Right lobe of liver (tissue), 6 donors: ENCODE data around the gene TMC2. TPM values are rescaled to one million over a fixed set of nuclear protein-coding genes. Genes with fewer than 3 reads are reported as not detected.

ENCODE experiments used
- ATAC-seq, 4 donors: fragments of 200-7000 bp; cut with Tn5 transposase; one replicate each; pipeline ENCODE4 v1.9.1; 2020; ENCODE audit warnings: mild to moderate bottlenecking in 4 of 4, moderate library complexity in 4 of 4
- DNase-seq, 3 donors: peaks; one replicate each; pipeline ENCODE4 v3.0.0-alpha.2; 2020
- H3K27ac ChIP-seq, 3 donors: fragments of 200-600 bp; one replicate each; pipeline ENCODE4 v1.8.0; 2022
- H3K27me3 ChIP-seq, 2 donors: fragments of 200-600 bp; one replicate each; pipeline ENCODE4 v1.8.0; 2022
- H3K36me3 ChIP-seq, 4 donors: fragments of 200-600 bp; sonication (generic) in 1 of 4; one replicate each; pipeline versions ENCODE4 v1.5.1 to v1.8.0; 2017 to 2022; ENCODE audit warnings: control low read depth in 1 of 4
- H3K4me1 ChIP-seq, 4 donors: fragments of 200-600 bp; sonication (generic) in 1 of 4; one replicate each; pipeline versions ENCODE4 v1.5.1 to v1.8.0; 2017 to 2022; ENCODE audit warnings: control low read depth in 1 of 4
- H3K4me3 ChIP-seq, 3 donors: fragments of 200-600 bp; one replicate each; pipeline ENCODE4 v1.8.0; 2022
- H3K9me3 ChIP-seq, 4 donors: fragments of 200-600 bp; sonication (generic) in 1 of 4; one replicate each; pipeline versions ENCODE4 v1.5.1 to v1.8.0; 2017 to 2022; ENCODE audit warnings: control low read depth in 1 of 4
- POLR2A ChIP-seq: fragments of 450-650 bp; IDR thresholded peaks from one replicate; pipeline ENCODE4 v1.6.1; 2017; ENCODE audit warnings: antibody characterized with exemption, mild to moderate bottlenecking
- WGBS: methylation state at CpG from one replicate; pipeline ENCODE4 v1.1.6; 2018; ENCODE audit warnings: low coverage, low lambda C conversion rate; ENCODE audit not compliant: insufficient coverage; ENCODE audit errors: missing lambda C conversion rate; 5-methylcytosine and 5-hydroxymethylcytosine counted together
- intact Hi-C, 2 donors: fragments of 100-400 bp; cut with DNase I; formaldehyde crosslinking; loops; one replicate each; pipeline versions ENCODE4 v1.11.2 to v1.14.1; 2022
- total RNA-seq, 6 experiments: library from RNA; depleted of rRNA in 2 of 6; stranded (reverse); fragments of >200 nt in 2 of 6; fragmentation: NEBNext Ultra II Directional in 3 of 6; extraction: Animal tissue kit (Norgen Biotek cat#: 25700) in 3 of 6; gene quantifications; one replicate each; pipeline versions ENCODE4 v1.1.0 to v1.2.4, GENCODE V29; 2016 to 2023
- TF ChIP-seq, protein P1 (sequence below), 4 donors: fragments of 200-600 bp in 3 of 4; fragments of 450-650 bp in 1 of 4; IDR thresholded peaks; one replicate each; pipeline versions ENCODE4 v1.5.1 to v1.8.0; 2016 to 2022; ENCODE audit warnings: antibody characterized with exemption in 4 of 4, mild to moderate bottlenecking in 2 of 4
- donor health status: DM: no; HTN: yes; CAD: no.
- donor health status: DM: no; HTN: no; CAD: no.
- donor health status: DM: no; HTN: no; CAD: no.
- donor health status: DM: no; HTN: yes; CAD: no.
- donor health status: DM: no; HTN: yes; CAD: no.

The TMC2 gene
- total RNA-seq, 6 experiments from 2014 or later = not detected

DNA sequence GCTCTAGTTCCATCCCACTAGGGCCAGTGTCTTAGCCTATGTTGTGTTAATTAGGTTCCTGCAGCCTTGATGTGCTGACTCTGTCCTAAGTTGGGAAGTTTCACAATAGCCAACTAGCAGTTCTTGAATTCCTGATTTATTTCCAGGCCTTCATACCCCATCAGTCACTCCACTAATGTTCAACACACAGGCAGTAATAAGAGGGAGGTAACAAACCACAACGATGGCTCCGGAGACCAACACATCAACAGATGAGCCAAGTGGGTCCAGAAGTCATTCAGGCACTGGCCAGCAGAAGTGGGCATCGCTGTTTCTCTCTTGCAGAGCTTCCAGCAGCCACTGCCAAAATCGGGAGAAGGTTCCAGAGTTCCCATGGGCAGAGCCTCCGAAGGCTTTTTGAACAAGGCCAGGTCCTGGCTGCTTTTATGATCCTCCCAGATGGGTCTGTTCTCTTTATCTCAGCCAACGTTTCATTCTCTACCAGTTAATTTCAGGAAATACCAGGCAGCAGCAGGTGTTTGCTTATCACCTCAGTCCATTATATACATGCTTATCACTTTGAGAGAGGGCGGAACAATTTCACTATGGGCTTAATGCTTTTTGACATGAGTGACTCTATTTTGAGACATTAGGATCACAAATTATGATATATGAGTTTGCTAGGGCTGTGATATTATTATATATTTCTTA, 67.6 kb downstream of the TMC2 start:
- no peaks in the 10 kb centered on the region for H3K4me1 ChIP-seq
- no peaks in the 10 kb centered on the region for H3K27me3 ChIP-seq
- H3K36me3 ChIP-seq = no peaks in the 10 kb centered on the region
- no peak overlapping the region for H3K27ac ChIP-seq
- H3K9me3 ChIP-seq = no peaks in the 10 kb centered on the region
- DNase-seq (no peak), ATAC-seq (no peak)
- intact Hi-C loops = no loop called here
- H3K4me3 ChIP-seq = no peak overlapping the region
- 74% methylated on average over 5 of the region's 7 CpGs for WGBS
- TF ChIP-seq POLR2A = no peak
- TF ChIP-seq, protein P1, sequence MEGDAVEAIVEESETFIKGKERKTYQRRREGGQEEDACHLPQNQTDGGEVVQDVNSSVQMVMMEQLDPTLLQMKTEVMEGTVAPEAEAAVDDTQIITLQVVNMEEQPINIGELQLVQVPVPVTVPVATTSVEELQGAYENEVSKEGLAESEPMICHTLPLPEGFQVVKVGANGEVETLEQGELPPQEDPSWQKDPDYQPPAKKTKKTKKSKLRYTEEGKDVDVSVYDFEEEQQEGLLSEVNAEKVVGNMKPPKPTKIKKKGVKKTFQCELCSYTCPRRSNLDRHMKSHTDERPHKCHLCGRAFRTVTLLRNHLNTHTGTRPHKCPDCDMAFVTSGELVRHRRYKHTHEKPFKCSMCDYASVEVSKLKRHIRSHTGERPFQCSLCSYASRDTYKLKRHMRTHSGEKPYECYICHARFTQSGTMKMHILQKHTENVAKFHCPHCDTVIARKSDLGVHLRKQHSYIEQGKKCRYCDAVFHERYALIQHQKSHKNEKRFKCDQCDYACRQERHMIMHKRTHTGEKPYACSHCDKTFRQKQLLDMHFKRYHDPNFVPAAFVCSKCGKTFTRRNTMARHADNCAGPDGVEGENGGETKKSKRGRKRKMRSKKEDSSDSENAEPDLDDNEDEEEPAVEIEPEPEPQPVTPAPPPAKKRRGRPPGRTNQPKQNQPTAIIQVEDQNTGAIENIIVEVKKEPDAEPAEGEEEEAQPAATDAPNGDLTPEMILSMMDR (IDR thresholded peaks at IDR 0.05) = no peak

DNA sequence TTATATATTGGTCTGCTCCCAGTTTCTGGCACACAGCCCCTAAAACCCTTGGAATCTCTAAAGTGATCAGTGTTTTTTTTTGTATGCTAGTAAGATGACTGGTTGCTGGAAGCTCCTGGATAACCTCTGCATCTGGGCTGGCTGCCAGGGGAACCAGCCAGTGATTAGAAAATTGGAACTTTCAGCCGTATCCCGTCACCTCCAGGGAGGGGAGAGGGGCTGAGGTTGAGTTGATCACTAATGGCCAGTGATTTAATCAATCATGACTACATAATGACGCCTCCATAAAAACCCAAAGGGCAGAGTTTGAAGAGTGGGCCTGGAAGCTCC, 68.1 kb downstream of the TMC2 start:
- H3K4me3 ChIP-seq = no peak overlapping the region
- ATAC-seq (no peak), DNase-seq (no peak)
- no peak overlapping the region for H3K27ac ChIP-seq
- H3K27me3 ChIP-seq = no peaks in the 10 kb centered on the region
- 69% methylated on average over 3 of the region's 3 CpGs for WGBS
- H3K9me3 ChIP-seq = no peaks in the 10 kb centered on the region
- no peaks in the 10 kb centered on the region for H3K4me1 ChIP-seq
- TF ChIP-seq, protein P1 (IDR thresholded peaks at IDR 0.05) = no peak
- no peak for TF ChIP-seq POLR2A
- no peaks in the 10 kb centered on the region for H3K36me3 ChIP-seq
- intact Hi-C loops = no loop called here

DNA sequence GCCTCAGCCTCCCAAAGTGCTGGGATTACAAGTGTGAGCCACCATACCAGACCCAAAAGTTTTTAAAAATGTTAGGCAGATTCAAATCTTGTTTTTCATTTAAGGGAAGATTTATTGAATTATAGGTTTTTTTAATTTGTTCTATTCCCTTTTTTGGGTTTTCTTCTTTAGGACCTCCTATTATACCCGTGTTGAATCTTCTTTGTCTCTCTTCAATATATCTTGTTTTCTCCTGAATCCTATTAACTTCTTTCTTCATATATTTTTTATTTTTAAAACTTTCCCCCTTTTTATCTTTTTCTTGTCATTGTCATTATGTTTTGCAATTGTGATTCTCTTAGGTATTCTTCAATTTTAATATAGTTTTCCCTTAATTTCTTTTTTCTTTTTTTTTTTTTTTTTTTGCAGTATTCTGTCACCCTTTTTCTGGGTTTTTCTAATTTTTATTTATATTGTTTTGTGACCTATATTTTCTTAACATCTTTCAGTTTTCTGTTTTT, 70.2 kb downstream of the TMC2 start:
- DNase-seq = no peak
- TF ChIP-seq, protein P1 (IDR thresholded peaks at IDR 0.05) = no peak
- no peak for TF ChIP-seq POLR2A
- Histone ChIP-seq H3K4me1 (no peaks in the 10 kb centered on the region), H3K4me3 (no peak overlapping the region), H3K36me3 (no peaks in the 10 kb centered on the region), H3K27me3 (no peaks in the 10 kb centered on the region), H3K27ac (no peak overlapping the region), H3K9me3 (no peaks in the 10 kb centered on the region)
- no peak for ATAC-seq
- intact Hi-C loops = no loop called here
- 56% methylated on average over 1 of the region's 1 CpG for WGBS

DNA sequence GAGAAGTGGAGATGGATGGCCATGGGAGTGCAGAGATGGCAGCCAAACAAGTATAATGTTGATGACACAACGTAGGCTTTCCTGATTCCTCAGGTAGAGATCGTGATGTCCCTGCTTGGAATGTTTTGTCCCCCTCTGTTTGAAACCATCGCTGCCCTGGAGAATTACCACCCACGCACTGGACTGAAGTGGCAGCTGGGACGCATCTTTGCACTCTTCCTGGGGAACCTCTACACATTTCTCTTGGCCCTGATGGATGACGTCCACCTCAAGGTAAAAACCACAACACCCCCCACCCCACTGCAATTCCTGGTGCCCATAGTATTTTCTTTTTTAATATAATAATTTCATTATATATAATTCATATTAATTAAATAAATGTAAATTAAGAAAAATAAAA, 74.0 kb downstream of the TMC2 start:
- no peak for DNase-seq
- Histone ChIP-seq H3K36me3 (no peaks in the 10 kb centered on the region), H3K27me3 (no peaks in the 10 kb centered on the region), H3K4me3 (no peak overlapping the region), H3K27ac (no peak overlapping the region), H3K4me1 (no peaks in the 10 kb centered on the region), H3K9me3 (no peaks in the 10 kb centered on the region)
- intact Hi-C loops = no loop called here
- no peak for ATAC-seq
- 83% methylated on average over 4 of the region's 6 CpGs for WGBS
- TF ChIP-seq, protein P1 (IDR thresholded peaks at IDR 0.05) = no peak
- TF ChIP-seq POLR2A = no peak
